ENCODE data around the gene GRXCR1. TPM values are rescaled to one million over a fixed set of nuclear protein-coding genes. Genes with fewer than 3 reads are reported as not detected.

The GRXCR1 gene
- total RNA-seq, 1 donor from 2014 or later: not detected

Other genes starting within 250 kb of the GRXCR1 start
- gene ATP8A1, start 235.6 kb upstream of the GRXCR1 start, total RNA-seq: 1.4 and 4.5 TPM in 2 replicates